GF-D8 (cell line): ENCODE results near the gene SUPT3H.
"Not testable (repeated sequence)": the region's sequence is repeated elsewhere in the genome, so short reads cannot be mapped to it uniquely, and the experiment has no call there.

ENCODE experiments used
- DNase-seq: peaks from one replicate; lab custom pipeline; 2025; lab: John Stamatoyannopoulos, UW

SUPT3H gene

DNA sequence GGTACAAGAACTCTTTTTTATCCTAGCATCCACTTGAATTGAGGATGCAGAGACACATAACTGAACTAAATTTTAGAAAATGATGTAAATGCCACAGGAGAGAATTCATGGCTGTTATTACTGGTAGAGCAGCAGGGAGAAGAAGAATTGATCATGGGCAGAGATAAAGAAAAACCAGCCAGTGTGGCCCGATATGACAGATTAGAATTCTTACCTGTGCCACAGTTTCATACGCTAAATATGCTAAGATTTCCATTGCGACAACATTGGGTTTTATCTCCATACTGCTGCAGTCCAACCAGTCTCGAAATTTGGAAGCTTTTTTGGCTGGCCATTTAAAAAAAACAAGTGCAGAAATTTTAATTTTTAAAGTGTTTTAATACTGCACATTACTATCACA is 423.5 kb downstream of the SUPT3H start:
- DNase-seq: no peak

DNA sequence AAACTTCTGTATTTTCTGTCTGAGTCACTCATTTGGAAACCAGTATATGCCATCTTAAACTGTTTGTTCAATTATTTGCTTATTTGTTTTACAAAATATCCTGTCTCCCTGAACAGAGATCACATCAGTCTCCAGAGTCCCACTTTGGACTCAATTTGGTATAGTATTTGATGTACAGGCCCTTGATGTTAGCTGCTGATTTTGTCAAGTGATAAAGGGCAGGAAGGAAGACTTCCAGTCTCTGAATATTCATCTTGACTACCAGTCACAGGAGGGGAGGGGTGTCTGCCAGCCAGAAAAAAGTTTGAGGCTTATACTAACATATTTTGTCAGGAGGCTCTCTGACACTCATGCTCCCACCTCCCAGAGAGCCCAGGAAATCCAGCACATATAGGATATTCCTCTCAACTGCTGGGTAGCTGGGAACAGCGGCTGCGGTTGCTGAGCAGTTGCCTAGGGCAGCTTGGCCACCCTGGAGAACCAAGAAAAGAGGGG is 426.4 kb downstream of the SUPT3H start:
- no peak for DNase-seq

DNA sequence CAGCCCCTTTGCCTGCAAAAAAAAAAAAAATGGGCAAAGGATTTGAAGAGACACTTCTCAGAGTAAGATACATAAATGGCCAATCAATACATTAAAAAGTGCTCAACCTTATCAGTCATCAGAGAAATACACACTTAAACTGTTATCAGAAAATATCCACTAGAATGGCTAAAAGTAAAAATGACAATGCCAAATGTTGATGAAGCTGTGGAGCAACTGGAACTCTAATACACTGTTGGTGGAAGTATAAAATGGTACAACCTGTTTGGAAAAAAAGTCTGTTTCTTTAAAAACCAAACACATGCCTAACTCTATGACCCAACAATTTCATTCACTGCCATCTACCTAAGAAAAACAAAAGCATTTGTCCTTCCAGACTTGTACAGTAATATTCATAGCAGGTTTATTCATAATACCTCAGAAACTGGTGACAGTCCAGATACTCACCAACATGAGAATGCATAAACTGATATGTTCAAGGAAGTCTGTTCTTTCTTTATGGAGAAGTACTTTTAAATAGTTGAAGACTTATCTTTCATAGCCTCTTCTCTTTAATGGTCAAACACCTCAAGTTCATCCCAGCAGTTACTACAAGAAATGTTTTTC is 428.0 kb downstream of the SUPT3H start:
- DNase-seq: no peak

DNA sequence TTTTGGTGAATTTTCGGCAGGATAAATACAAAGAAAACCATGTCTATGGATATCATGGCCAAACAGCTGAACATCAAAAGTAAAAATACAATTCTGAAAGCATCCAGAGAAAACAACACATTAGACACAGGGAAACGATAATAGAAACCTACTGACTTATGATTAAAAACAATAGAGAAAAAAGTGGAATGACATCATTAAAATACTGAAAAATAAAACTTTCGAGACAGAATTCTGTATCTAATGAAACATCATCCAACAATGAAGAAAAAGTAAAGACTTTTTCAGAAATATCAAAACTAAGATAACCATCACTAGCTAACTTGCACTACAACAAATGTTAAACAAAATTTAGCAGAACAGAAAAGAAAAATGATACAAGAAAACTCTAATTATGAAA is 434.2 kb downstream of the SUPT3H start:
- no peak for DNase-seq

DNA sequence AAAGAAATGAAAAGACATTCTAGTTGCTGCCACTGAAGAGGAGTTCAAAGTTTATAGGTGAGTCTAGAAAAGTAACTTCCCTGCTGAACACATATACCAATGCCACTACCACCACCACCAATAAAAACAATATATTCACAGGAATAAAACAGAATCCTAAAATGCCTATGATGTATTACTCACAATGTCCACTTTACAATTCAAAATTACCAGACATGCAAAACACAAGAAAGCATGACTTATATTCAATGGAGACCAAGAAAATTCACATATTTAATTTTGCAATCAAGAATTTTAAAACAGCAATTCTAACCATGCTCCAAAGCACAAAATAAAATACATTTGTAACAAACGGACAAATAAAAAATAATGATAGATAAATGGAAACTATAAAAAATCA is 434.9 kb downstream of the SUPT3H start:
- no peak for DNase-seq

DNA sequence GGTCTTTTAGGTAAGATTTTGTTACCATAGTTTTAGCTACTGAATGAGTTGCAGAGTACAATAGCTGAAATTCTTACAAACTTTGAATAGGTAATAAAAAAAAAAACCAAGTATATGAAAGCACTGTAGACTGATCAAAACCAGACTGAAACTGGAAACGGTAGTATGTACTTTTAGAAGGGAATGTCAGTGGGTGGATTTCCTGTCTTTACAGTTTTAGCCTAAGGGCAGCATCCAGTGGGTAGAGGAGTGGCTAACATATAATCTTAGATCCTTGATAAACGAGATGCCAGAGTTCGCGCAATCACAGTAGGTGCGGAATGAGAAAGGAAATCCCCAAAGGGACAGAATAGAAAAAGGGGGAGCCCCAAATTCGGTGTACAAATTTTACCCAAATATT is 435.5 kb downstream of the SUPT3H start:
- DNase-seq: no peak

DNA sequence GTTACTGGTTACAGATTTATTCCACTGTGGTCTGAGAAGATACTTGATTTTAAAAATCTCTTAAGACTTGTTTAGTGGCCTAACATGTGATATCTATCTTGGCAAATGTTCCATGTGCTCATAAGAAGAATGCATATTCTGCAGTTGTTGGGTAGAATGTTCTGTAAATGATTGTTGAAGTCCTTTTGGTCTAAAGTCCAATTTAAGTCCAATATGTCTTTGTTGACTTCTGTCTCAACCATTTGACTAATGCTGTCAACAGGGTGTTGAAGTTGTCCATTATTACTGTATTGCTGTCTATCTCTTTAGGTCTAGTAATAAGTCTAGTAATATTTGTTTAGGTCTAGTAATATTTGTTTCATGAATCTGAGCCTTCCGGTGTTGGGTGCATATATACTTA is 437.4 kb downstream of the SUPT3H start:
- DNase-seq: no peak

DNA sequence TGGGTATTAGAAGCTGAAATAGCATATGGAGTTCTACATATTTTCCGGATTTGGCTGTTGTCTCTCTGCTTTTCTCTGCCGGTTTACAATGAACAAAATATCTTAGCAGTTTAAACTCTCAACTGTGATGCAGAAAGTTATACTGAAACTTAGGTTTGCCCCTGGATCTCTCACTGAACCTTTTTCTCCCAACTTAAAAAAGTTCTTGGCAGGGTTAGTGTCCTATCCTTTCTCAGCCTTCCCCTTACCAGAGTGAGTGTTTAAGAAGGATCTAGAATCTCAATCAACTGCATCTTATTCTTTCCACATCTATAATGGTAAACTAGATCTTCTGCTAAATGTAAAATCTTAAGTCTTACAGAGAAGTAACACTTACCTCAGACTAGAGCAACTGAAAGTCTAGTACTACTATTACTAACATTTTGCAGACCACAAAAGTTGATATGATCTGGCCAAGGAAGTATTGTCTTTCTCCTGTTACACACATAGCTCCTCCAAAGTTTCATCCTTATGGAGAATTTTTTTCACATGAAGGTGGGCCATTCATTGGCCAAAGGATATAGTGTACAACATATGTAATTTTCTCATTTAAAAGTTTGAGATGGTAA is 441.9 kb downstream of the SUPT3H start:
- no peak for DNase-seq

DNA sequence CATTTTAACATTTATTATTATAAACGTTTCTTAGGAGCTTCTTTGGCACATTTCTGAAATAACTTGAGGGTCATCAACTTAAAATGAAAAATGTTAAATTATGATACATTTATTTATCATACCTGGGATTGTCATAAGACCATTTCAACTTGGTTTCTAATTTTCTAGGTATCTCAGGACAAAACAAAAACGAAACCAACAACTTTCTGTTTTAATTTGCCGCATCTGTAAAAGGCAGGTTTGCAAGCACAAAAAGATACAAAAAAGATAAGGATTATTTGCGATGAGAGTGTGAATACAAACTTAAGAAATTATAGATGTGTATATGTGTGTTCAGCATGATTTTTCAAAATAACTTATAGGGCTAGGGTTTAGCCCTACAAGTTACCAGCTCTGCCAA is 444.6 kb downstream of the SUPT3H start:
- DNase-seq: no peak

DNA sequence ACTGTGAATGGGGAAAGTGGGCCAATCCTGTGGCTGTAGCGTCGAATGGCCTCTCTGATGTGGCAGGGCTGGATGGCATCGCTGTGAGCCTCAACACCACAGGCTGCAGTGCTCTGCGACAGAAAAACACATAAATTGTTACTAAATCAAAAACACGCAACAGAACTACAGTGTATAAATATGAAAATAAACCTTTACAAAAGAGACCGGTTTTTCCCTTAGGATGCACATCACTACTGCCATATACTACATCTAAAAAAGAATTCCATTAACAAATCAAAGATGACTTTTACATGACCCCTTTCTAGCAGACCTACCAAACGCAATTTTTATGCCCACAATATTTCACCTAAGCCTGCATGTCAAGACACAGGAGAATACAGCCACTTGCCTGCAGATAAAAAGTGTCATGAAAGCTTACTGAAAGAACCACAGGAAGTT is 445.1 kb downstream of the SUPT3H start:
- no peak for DNase-seq

DNA sequence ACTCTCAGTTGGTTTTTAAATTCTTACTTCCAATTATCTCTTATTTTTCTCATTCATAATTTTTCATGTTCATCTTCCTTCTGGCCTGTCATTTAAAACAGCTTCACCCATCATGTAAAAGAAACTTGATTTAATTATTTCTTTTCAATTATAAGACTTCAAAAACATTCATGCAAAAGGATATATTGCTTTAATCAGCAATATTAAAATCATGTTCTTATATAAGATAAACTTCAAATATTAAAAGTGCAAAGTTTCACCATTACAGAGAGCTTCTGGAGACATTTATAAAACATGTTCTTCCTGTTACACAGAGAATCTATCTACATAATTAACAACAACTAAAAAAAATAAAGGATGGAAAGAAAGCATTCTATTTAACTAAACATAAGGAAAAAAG is 446.3 kb downstream of the SUPT3H start:
- DNase-seq: no peak

DNA sequence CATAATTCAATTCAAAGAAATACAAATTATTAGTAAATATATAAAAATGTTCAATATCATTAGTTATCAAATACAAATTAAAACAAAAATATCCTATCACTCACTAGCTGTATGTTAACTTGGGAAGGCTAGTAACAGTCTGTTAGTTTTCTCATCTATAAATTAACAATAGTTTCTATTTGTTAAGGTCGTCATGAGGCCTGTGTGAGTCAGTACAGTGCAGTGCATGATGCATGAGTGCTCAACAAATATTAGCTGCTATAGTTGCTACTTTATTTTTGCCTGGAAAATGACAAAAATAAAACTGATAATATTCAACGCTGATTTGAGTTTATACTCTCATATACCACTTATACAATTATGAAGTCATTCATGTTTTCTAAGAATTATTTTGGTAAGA is 451.2 kb downstream of the SUPT3H start:
- no peak for DNase-seq

DNA sequence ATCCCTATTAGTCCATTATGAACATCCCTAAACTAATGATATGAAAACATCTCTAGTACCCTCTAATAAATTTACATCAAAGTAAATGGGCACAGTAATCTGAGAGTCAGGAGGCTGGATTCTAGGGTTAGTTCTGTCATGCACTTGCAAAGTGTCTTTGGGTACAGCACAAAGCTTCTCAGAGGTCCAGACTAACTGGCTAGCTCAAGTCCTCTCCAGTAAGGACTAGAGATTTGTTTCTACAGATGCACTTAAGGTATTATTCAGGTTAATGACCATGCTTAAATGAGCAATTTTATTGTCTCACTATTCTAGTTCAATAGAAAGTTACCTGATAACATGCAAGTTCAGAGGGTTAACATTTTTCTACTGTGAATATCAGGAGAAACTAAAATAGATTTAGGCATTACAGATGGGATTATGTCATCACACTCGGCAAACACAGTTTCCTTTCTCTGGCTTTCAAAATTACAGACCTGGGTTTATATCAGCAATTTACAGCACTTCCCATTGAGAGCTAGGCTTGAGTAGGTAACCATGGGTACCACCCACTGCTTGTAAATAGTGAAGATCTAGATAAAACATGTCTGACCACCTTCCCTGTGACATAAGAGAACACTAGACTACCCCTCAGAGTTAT is 452.5 kb downstream of the SUPT3H start:
- peak; percentile 56 for DNase-seq

DNA sequence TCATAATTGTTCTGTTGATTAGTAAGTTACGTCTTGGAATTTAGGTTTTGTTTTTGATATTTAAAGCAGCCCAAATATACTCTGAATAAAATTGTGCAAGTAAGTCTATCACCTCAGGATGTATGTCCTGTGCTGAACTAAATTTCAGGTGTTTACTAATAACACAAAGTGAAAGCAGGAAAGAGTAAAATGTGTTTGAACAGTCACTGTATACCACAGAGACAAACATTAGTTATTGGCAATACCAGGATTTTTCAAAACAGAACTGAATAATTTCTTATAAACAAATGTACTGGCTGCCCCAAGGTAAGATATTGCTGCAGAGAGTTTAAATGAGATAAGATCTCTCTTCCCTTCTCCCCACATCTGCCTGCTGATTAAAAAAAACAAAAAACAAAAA is 454.3 kb downstream of the SUPT3H start:
- DNase-seq: no peak

DNA sequence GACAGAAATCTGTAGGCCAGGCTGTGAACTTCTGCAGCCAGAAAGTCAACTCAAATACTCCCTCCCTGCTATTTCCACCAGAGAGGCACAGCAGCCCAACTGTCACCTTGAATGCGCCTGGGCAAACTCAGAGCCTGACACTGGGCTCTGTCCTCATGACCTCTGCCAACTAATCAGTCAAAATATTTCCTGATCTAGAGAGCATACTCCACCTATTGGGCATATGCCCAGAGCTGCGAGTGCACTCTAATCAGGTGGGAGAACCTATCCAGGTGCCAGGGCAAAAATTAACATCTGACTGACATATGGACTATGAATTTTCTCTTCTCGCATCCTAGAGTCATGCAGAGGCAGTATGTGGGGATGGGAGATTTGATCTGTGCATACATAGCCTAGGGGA is 455.9 kb downstream of the SUPT3H start:
- no peak for DNase-seq

DNA sequence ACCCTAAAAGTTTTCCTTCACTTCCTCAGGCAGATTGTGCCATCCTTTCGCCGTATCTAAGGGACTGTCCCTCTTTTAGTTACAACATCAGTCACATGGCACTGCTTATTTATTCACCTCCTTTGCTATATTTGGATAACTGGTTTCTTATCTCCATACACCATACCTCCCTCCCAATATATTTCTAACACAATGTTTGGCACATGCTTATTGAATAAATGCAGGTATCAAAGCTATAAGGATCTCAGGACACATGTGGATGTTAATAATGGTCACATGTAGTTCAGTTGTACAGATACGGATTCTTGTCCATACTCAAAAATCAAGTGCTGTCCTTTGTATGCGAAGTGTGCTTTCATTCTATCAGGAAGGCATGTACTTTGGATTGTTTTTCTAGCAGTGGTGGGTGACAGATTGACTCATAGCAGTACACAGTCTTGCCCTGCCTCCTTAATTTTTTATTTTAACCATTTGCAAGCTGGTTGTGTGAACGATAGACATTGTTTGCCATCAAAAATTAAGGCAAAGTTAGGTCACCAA is 456.7 kb downstream of the SUPT3H start:
- no peak for DNase-seq

DNA sequence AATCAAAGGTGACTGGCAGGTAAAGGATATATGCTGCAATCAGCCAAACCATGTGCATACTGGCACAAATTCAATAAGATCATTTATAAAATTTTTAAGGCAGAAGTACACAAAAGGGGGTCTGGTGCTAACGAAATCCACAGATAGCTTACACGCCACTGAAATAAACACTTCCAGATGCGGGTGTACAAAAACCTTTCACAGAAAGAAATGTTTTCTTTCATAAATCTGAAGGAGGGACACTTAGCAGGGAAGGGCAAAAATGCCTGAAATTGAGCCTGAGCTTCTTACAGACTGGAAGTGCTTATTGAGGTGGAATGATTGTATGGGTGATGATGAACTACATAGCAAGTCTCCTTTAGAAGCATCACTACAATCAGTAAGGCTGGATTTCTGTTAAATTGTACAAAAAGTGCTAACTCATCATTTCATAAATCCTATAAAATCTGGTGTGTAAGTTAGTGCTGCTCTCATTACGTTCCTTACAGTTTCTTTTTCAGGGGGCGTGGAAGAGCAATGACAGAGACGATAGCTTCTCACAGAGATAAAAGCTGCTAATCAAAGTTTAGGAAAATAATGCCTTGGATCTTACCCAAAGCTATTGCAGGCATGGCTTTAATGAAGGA is 458.9 kb downstream of the SUPT3H start:
- DNase-seq: no peak

DNA sequence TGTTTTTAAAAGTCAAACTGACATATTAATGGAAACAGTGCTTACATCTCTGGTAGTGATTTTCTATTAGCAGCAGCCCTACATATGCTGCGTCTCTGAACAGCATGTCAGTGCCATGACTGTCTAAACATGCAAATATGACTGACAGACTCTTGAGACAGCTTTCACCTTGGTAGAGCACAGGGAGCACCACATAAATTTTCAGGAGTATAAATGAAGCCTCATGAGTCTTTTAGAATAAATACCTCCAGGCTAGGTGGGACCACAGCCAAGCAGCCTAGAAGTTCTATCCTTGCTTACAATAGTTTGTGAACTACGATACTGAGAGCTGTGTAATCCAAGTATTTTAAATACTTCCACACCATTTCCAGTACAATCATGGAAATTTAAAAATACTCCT is 460.3 kb downstream of the SUPT3H start:
- no peak for DNase-seq

DNA sequence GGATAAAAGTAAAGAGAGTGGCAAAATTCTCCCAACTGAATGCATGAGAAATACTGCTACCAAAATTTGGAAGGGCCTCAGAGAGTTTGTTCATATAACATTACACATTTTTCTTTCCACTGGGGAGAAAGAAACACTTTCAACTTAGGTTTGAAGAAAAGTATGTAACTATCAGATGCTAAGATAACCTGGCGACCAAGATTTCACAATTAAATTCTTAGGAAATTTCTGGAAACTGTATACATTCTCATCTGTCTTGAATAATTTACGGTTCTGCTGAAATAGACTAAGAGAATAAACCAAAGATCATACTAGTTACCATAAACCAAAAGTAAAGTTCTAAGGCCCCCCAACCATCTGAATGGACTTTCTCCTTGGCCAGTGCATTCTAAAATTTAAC is 462.6 kb downstream of the SUPT3H start:
- no peak for DNase-seq

DNA sequence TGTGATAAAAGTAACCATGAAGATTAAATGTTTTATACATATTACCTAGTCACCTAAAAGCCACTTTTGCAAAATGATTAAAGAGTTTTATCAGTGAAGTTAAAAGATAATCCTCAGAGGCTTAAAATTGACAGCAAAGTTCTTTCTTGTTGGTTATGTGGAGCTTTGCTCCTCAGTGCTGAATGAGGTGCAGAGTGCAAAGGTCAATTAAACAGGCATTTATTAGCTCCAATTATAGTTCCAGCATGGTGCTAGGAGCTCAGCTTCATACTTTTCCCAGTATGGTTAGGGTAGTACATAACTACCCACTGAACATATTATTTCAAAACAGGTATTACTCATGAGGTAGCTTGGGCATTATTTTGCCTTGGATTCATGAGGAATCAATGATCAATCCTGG is 463.6 kb downstream of the SUPT3H start:
- no peak for DNase-seq

DNA sequence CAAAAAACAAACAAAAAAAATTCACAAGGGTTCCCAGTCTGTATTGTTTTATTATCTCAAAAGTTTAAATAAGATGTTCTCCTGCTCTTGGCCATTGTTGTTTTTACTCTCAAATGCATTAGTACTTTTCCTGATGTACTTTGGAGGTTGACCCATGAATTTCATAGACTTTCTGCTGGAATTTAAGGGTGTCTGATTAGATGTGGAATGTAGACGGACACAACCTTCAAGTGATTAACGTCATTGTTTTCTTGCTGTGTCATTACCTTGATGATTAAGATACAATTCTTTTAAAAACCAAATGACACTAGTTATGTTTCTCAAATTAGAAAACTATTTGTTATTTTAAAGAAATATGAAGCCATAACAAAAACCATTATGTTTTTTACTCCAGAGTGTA is 471.0 kb downstream of the SUPT3H start:
- DNase-seq: no peak

DNA sequence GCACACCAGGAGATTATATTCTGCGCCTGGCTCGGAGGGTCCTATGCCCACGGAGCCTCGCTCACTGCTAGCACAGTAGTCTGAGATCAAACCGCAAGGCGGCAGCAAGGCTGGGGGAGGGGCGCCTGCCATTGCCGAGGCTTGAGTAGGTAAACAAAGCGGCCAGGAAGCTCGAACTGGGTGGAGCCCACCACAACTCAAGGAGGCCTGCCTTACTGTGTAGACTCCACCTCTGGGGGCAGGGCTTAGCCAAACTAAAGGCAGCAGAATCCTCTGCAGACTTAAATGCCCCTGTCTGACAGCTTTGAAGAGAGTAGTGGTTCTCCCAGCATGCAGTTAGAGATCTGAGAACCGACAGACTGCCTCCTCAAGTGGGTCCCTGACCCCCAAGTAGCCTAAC is 477.4 kb downstream of the SUPT3H start:
- DNase-seq: not testable (repeated sequence)
